OCI-LY3 (cell line): ENCODE measurements around the gene ZNF512.

Experiments
- H2AFZ ChIP-seq: fragments of 200-600, 300-600 bp; shearing (Covaris generic); 2 replicates; pipeline ENCODE4 v1.6.0; 2014; ENCODE audit warnings: antibody characterized with exemption, low read depth, low read length
- H3K27ac ChIP-seq: fragments of 200-600, 300-600 bp; sonication (generic); 2 replicates; pipeline ENCODE4 v1.5.1; 2014; ENCODE audit warnings: mild to moderate bottlenecking, low read length, moderate library complexity, mixed read lengths
- H3K27me3 ChIP-seq: fragments of 200-600, 300-600 bp; sonication (generic); 2 replicates; pipeline ENCODE4 v1.6.1; 2014; ENCODE audit warnings: low read depth, low read length, mixed read lengths
- H3K36me3 ChIP-seq: fragments of 200-600, 300-600 bp; sonication (generic); replicated peaks from 2 replicates; pipeline ENCODE3; 2014; ENCODE audit warnings: low read depth, low read length, mixed read lengths
- H3K4me1 ChIP-seq: fragments of 300-600, 200-600 bp; sonication (generic); 2 replicates; pipeline ENCODE4 v1.6.1; 2014; ENCODE audit warnings: low read length, mixed read lengths
- H3K4me2 ChIP-seq: fragments of 200-600, 300-600 bp; sonication (generic); 2 replicates; pipeline ENCODE4 v1.6.1; 2014; ENCODE audit warnings: low read length, mixed read lengths
- H3K4me3 ChIP-seq: fragments of 300-600, 200-600 bp; sonication (generic); 2 replicates; pipeline ENCODE4 v1.5.1; 2014; ENCODE audit warnings: antibody characterized with exemption, mild to moderate bottlenecking, low read length, moderate library complexity
- H3K79me2 ChIP-seq: fragments of 300-600, 200-600 bp; shearing (Covaris generic); 2 replicates; pipeline ENCODE4 v1.6.1; 2014; ENCODE audit warnings: mild to moderate bottlenecking, low read length, mixed read lengths
- H3K9ac ChIP-seq: fragments of 300-600, 200-600 bp; shearing (Covaris generic); 2 replicates; pipeline ENCODE4 v1.6.0; 2014; ENCODE audit warnings: mild to moderate bottlenecking, low read length, moderate library complexity
- H3K9me3 ChIP-seq: fragments of 200-600, 300-600 bp; shearing (Covaris generic); 2 replicates; pipeline ENCODE4 v1.6.1; 2014; ENCODE audit warnings: low read length, mixed read lengths; ENCODE audit not compliant: insufficient read depth
- H4K20me1 ChIP-seq: fragments of 200-600, 300-600 bp; sonication (generic); 2 replicates; pipeline ENCODE4 v1.6.1; 2016; ENCODE audit warnings: low read length, mixed read lengths; ENCODE audit not compliant: insufficient read depth
- CTCF ChIP-seq: fragments of 200-600, 300-600 bp; sonication (generic); IDR thresholded peaks from 2 replicates; pipeline ENCODE4 v1.5.1; 2014; ENCODE audit warnings: antibody characterized with exemption, low read length, low read depth
- EZH2phosphoT487 ChIP-seq: fragments of 200-600 bp; shearing (Covaris generic); IDR thresholded peaks from 2 replicates; pipeline ENCODE4 v1.6.1; 2018; ENCODE audit warnings: antibody characterized with exemption, mixed run types, low read depth

ZNF512 gene

GRCh38 chr2:27652790-27653189 lies 69.9 kb downstream of the ZNF512 start:
- Histone ChIP-seq H3K36me3 (peaks cover 68% of the 10 kb centered on the region), H3K79me2 (no peaks in the 10 kb centered on the region; the same call in 1 of the 2 replicates), H3K27ac (no peak overlapping the region), H3K27me3 (no peaks in the 10 kb centered on the region), H3K4me1 (peaks cover 5% of the 10 kb centered on the region; the same call in 1 of the 2 replicates), H4K20me1 (no peaks in the 10 kb centered on the region; the same call in 1 of the 2 replicates), H2AFZ (no peak overlapping the region), H3K4me2 (no peak overlapping the region), H3K9ac (no peak overlapping the region), H3K4me3 (no peak overlapping the region), H3K9me3 (no peaks in the 10 kb centered on the region)
- TF ChIP-seq CTCF (no peak), EZH2phosphoT487 (no peak)

GRCh38 chr2:27653397-27653796 lies 70.6 kb downstream of the ZNF512 start:
- no peak overlapping the region for H3K27ac ChIP-seq
- no peak for TF ChIP-seq CTCF
- no peak for TF ChIP-seq EZH2phosphoT487
- H3K36me3 ChIP-seq: peaks cover 66% of the 10 kb centered on the region

GRCh38 chr2:27655155-27655951 lies 72.5 kb downstream of the ZNF512 start:
- Histone ChIP-seq H2AFZ (no peak overlapping the region), H3K4me1 (peaks cover 5% of the 10 kb centered on the region; the same call in 1 of the 2 replicates), H3K36me3 (peaks cover 60% of the 10 kb centered on the region), H3K79me2 (no peaks in the 10 kb centered on the region; the same call in 1 of the 2 replicates), H3K9me3 (no peaks in the 10 kb centered on the region), H3K9ac (no peak overlapping the region), H3K4me2 (no peak overlapping the region), H3K4me3 (no peak overlapping the region), H4K20me1 (no peaks in the 10 kb centered on the region; the same call in 1 of the 2 replicates), H3K27me3 (no peaks in the 10 kb centered on the region), H3K27ac (no peak overlapping the region)
- TF ChIP-seq CTCF (no peak), EZH2phosphoT487 (no peak)

More at GRCh38 chr2:27653397-27653796, 70.6 kb downstream of the ZNF512 start:
- Histone ChIP-seq H4K20me1 (no peaks in the 10 kb centered on the region; the same call in 1 of the 2 replicates), H3K79me2 (no peaks in the 10 kb centered on the region; the same call in 1 of the 2 replicates), H2AFZ (no peak overlapping the region), H3K9ac (no peak overlapping the region), H3K9me3 (no peaks in the 10 kb centered on the region), H3K4me1 (peaks cover 5% of the 10 kb centered on the region; the same call in 1 of the 2 replicates), H3K4me2 (no peak overlapping the region), H3K4me3 (no peak overlapping the region), H3K27me3 (no peaks in the 10 kb centered on the region)

GRCh38 chr2:27661371-27661770 lies 78.5 kb downstream of the ZNF512 start:
- H3K4me3 ChIP-seq: no peak overlapping the region
- no peaks in the 10 kb centered on the region for H3K27me3 ChIP-seq
- peaks cover 27% of the 10 kb centered on the region for H3K36me3 ChIP-seq
- H3K4me2 ChIP-seq: no peak overlapping the region
- H3K79me2 ChIP-seq: peaks cover 36% of the 10 kb centered on the region
- H2AFZ ChIP-seq: no peak overlapping the region
- H4K20me1 ChIP-seq: no peaks in the 10 kb centered on the region
- no peak overlapping the region for H3K27ac ChIP-seq
- no peak overlapping the region for H3K9ac ChIP-seq
- TF ChIP-seq CTCF: no peak
- H3K4me1 ChIP-seq: peaks cover 14% of the 10 kb centered on the region
- H3K9me3 ChIP-seq: no peaks in the 10 kb centered on the region
